ENCODE measurements around the gene ZNF423.

DNA sequence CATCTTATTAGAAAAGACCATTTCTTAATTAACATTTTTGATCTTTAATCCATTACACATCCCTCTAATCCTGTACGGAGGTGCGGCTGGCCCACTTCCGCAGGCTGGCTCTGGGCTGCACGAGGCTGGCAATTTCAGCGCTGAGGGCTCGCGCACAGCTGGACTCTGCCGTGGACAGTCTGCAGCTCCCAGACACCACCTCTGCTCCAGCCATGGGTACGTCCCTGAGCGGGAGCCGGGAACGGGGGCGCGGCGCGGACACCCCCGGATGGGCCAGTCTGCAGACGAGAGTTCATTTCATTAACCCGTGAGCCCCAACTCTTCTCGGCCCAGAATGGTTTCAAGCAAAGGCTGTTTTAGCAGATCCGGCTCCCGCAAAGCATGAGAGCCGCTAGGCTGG lies 87.9 kb downstream of the ZNF423 start:
- TF ChIP-seq, protein P1, sequence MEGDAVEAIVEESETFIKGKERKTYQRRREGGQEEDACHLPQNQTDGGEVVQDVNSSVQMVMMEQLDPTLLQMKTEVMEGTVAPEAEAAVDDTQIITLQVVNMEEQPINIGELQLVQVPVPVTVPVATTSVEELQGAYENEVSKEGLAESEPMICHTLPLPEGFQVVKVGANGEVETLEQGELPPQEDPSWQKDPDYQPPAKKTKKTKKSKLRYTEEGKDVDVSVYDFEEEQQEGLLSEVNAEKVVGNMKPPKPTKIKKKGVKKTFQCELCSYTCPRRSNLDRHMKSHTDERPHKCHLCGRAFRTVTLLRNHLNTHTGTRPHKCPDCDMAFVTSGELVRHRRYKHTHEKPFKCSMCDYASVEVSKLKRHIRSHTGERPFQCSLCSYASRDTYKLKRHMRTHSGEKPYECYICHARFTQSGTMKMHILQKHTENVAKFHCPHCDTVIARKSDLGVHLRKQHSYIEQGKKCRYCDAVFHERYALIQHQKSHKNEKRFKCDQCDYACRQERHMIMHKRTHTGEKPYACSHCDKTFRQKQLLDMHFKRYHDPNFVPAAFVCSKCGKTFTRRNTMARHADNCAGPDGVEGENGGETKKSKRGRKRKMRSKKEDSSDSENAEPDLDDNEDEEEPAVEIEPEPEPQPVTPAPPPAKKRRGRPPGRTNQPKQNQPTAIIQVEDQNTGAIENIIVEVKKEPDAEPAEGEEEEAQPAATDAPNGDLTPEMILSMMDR (IDR thresholded peaks at IDR 0.05; ENCODE audit: low read depth, low read length, poor library complexity, severe bottlenecking): no peak
- TF ChIP-seq EZH2phosphoT487 (IDR thresholded peaks at IDR 0.05; ENCODE audit: borderline replicate concordance, low read length): no peak

Data from DOHH2 (cell line).